HG03457 (cell line): ENCODE data around the gene DNAH9.

Source experiments
- ATAC-seq: cut with Tn5 transposase; IDR thresholded peaks from one replicate; pipeline ENCODE4 v1.9.1; 2021; ENCODE audit warnings: moderate number of reproducible peaks; ENCODE audit not compliant: unreplicated experiment

DNAH9 gene

DNA sequence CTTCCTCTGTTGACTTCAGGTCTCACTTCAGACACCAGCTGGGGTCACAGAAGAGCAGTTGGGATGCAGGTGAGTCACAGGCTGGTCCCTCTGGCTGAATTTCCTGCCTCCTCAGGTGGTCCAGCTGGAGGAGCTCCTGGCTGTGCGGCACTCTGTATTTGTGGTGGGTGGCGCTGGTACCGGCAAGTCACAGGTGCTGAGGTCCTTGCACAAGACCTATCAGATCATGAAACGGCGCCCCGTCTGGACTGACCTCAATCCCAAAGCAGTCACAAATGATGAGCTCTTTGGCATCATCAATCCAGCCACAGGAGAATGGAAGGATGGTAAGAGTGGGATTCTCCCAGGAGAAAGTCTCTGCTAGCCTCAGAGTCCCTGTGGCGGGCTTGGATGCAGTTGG lies 149.2 kb downstream of the DNAH9 start:
- no peak for ATAC-seq

DNA sequence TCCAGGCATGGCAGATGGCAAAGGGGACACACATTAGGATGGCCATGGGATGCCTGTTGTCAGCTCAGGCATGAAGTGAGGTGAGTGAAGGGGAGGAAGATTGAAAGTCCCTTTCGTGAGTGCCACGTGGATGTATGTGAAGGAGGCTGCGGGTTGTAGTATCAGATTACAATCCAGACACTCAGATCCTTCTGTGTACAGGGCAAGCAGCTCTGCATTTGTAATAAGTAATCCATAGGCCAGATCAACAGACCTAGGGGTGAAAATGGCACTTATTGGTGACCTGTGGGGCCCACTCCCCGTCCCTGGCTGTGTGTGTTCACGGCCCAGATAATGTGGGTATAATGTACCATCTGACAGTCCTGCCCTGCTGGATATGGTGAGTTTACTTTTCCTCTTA lies 159.5 kb downstream of the DNAH9 start:
- no peak for ATAC-seq

DNA sequence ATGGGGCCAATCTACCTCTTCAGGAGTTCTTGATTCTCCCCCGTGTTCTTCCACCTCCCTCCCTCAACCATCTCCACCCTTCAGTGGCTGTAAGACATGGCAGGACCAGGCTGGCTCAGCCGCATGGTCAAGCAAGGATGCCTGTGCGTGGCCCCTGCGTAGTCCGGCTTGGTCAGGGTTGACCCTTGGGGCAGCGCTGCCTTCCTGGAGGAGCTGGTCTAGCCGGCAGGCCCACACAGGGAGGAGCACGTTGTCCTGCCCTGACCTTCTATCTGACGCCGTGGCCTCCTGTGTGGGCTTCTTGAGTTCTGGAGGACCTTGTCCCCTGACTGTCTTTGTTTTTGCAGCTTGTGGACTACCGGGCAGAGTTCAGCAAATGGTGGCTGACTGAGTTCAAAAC lies 169.8 kb downstream of the DNAH9 start:
- ATAC-seq = no peak

DNA sequence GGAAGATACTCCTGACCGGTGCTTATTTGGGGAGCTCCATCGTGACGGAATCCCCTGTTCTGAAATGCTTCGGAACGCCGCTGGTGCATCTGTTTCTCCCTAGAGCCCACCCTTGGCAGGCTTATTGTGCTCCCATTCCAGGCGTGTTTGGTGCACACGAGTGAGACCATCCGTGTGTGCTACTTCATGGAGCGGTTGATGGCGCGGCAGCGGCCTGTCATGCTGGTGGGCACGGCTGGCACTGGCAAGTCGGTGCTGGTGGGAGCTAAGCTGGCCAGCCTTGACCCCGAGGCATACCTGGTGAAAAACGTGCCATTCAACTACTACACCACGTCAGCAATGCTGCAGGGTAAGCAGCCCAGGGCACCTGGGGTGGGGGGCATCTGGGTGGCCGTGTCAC lies 170.7 kb downstream of the DNAH9 start:
- no peak for ATAC-seq

DNA sequence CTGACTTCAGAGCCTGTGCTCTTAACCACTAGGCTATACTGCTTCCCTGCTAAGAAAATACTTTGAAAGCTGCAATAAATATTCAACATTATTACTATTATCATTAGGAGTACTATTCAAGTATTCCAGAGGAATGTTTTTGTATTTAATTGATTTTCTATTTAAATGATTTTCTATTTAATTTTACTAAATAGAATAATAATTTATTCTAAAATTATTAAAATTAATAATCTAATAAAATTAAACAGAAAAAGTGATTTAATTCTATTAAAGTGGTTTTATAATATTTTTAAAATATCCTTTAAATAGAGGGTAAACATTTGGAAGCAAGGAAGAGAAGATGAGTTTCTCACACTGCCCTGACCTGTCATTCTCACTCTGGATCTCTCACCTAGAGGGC lies 173.8 kb downstream of the DNAH9 start:
- ATAC-seq = no peak

DNA sequence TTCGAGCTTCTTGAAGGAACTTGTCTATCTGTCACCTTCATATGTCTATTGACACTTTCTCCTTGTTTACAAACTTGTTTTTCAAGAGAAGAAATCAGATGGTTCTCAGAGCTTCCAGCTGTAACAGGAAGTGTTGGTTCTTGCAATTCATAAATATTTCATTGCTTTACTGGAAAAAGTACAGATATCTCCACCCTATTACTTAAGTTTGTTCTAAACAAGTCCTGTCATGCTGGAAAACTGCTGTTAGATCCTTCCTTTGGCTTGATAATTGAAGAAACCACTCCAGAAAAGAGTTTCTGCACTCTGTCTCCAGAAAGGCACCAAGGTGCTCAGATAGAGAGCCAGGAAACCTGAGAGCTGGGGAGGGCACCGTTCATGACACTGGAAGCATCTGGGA lies 181.6 kb downstream of the DNAH9 start:
- ATAC-seq = no peak

DNA sequence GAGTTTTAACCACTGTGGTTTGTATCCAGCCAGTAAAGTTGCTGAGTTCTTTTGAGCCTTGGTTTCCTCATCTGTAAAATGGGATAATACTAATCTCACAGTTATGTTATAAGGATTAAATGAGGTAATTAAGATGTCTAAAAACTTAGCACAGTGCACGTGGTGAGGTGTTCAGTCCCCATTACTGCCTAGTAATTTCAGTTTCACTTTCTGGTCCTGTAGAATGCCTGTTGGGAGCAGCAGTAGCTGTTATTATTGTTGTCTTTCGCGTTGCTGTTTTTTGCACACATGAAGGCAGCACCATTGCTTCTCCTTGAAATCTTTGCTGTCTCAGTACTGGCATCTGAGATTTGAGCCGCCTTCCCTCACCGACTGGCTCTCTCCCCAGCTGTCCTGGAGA lies 182.4 kb downstream of the DNAH9 start:
- ATAC-seq = no peak

DNA sequence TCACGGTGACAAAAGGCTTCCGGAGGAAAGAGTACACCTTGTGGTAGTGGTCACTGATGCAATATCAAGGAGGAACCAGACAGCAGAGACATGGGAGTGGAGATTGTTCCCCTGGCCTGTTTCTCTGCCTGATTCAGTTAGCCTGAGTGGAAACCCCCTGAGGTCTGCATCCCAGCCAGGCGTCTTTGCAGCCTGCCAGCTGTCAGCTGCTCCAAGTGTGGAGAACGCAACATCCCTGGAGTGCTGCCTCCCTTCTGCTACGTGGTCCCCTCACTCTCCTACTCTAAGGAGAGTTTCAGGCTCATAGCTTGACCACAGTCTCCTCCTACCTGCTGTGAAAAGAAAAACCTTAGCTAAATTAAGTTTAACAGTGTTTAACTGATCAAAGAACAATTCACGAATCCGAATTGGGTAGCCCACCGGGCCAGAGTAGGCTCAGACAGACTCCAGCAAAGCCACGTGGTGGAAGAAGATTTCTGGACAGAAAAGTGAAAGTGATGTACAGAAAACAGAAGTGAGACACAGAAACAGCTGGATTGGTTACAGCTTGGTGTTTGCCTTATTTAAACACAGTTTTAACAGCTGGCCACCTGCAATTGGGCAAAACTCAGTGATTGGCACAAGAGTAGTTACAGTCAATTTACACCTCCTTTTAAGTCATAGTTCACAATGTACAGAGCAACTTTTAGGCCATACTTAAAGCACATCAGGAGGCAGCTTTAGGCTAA lies 188.6 kb downstream of the DNAH9 start:
- ATAC-seq = no peak

DNA sequence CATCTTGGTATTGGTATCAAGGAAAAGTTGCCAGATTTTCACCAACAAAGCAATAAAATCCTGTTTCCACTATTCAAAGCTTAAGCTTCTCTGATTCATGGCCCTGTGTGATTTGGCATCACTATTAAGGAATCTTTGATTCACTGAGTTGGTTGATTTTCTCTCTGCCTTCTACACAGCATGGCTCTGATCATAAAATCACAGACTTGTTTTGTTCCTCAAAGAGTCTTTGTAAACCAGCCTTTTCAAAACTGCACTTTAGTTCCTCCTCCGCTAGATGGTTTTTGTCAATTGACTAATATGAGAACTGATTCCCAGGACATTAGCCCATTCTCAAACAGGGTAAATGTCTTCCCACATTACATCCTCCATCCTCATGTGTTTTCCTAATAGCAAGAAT lies 197.6 kb downstream of the DNAH9 start:
- no peak for ATAC-seq

DNA sequence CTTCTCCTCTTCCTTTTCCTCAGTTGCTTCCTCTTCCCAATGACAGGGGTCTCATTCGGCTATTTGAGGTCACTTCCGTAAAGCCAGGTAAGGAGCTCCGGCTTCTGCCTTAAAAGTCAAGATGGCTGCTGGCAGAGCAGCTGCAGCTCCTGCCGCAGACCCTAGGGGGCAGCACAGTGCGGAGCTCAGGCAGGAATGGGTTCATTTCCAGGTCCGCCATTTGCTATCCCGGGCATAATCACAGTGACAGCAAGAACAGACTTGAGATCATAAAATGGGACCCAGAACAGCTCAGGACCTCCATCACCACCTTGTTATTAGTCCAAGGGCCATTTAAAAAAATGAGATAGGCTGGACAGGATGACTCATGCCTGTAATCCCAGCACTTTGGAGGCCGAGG lies 199.5 kb downstream of the DNAH9 start:
- ATAC-seq = no peak

DNA sequence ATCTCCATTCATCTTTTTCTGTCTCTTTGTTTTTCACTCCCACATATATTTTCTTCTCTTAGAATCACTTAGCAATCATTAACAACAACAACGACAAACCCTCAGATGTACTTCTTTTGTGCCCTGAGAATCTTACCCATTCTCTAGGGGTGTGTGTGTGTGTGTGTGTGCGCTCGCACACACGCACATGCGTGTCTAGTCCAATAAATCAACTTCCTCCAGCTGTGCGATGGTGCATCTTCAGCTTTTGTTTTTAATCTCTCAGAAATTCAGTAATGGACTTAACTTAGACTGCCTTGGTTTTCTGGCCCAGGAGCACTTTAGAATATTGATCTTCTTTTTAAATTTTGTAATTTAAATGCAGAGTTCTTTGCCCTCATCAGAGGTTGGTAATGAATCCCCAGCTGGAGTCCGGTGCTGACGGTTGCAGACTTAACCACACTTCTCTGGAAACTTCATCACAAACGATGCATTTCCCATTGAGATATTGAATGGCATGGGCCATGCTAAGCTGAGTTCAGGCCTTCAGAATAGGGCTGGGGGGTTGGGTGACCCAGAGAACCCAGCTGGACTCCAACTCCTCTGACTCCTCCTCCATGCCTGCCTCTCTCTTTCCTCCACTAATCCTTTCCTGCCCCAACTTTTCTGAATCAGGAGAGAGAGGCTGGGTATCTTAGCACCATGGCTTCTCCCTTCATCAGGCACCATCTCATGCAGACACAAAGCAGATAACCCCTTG lies 205.1 kb downstream of the DNAH9 start:
- ATAC-seq = no peak

DNA sequence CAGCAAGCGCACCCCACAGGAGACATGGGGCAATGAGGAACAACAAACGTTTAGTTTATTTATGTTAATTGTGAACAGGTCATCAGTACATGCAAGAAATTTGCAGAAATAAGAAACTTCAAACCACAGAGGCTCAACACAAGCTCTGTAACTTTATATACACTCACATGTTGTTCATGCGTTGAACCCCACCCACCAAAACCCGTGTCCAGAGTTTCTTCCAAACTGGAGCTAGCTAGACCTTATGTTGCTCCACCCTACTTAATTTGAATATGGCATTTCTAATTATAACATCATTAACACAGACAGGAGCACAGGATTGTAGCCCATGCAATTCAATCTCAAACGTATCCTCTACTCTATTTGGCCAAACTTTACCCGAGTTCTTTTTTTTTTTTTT lies 206.9 kb downstream of the DNAH9 start:
- ATAC-seq = no peak

DNA sequence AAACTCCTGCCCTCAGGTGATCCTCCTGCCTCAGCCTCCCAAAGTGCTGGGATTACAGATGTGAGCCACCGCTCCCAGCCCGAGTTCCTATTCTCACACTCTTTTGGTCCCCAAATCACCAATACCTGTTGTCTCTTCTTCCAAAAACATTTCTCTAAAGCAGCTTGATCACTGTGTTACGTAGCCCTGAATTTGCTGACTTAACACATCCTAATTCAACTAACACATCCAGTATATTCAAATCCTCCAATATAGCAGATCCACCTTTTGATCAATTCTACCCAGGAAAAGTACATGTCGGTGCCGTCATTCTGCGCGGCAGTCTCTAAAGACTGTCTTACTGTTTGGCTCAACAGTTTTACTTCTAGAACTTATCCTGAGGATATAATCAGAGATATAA lies 207.7 kb downstream of the DNAH9 start:
- ATAC-seq = no peak

DNA sequence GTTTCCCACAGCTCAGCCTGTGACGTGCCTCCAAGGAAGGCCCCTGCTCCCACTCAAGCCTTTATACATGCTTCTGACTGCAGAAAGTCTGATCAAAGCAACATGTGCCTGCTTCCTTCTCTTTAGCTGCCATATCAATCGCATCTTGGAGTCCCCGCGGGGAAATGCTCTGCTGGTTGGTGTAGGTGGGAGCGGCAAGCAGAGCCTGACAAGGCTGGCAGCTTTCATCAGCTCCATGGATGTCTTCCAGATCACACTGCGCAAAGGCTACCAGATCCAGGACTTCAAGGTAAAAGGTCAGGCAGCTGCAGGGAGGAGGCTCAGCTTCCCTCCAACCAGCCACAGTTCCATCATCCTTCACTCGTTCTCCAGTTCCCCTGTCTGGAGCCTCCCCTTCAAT lies 209.3 kb downstream of the DNAH9 start:
- ATAC-seq = no peak

DNA sequence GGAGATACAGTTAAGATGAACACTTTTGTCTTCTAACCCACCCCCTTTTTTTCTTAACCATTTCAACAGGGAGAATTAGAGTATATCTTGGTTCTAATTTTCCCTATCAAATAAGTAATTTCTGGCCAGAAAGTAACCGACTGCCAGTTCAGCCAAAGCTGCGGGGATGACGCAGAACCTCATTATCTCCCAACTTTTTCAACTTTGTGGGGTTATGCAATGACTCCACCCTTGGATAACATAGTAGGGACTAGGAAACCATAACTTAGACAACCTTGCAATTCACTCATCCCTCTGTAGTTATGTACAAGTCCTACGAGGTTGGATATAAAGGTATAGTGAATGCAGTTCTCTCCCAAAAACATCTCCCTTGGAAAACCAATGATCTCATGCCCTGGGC lies 215.0 kb downstream of the DNAH9 start:
- ATAC-seq = no peak

DNA sequence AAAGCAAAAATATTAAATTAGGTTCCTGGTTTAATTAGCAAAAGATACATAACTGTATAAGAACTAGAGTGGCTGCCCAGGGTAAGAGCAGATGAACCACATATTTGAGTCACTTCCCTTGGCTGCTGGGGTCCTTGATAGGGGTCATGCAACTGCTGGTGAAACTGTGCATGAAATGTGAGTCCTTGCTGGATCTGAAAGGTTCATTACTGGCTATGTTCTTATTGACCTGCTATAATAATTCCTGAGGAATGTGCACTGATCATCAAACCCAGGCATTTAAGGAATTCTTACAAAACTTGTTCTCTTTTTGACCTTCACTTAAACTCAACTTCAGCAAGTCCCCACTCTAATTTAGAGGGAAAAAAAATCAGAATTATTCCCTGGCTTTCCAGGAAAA lies 215.6 kb downstream of the DNAH9 start:
- ATAC-seq = no peak

DNA sequence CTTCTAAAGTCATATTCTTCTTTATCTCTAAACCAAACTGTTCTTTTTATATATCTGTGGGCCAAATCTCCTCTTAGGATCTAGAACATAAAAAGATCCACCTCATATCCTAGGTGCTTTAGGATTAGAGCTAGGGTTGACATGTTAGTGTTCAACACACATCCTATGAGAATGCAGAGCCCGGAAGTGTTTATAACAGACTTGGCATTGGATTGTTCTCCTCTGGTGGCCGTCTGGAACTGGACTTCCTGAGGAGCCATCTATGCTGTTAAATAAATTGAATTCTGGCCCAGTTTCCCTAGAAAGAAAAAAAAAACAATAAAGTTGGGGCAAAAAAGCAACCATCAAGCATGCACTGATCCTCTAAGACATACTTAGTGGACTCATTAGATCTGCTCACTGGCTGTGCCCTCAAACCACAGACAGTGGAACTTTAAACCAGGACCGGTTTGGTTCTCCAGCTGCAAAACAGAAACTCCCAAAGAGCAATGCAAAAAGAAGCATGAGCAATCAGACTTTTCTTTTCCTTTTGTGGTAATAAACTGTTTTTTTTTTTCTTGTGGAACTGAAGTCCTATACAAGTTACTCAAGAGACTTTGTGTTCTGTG lies 216.5 kb downstream of the DNAH9 start:
- no peak for ATAC-seq

DNA sequence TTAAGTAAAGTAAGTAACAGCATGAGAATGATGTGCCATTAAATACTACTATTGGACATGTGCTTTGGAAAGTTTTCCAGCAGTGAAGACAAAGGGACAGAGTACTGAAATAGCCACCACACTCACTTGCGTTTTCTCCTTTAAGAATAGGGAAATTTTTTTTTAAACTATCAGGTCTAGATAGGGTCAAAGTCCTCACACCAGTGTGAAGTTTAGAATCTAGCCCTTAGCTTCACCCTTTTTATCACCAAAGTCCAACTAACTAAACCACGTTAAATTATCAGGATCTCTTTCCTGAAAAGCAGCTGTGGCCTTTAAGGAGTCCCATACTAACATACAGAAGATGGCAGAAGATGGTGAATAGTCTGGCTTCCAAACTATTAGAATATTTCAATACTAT lies 218.1 kb downstream of the DNAH9 start:
- ATAC-seq = no peak

DNA sequence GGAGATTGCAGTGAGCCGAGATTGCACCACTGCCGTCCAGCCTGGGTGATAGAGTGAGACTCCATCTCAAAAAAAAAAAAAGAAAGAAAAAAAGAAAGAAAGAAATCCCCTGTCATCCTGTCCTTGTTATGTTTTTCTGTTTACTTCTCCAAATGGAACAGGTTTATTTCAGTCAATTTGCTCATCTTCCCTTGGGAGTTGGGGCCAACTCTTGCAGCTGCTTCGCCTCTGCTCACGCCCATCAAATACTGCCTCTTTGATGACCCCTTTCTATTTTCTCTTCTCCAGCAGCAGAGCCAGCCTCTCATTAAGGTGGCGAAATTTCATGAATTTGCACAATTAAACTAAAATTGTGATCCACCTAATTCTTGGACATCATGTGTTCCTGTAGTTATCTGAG lies 225.6 kb downstream of the DNAH9 start:
- no peak for ATAC-seq

DNA sequence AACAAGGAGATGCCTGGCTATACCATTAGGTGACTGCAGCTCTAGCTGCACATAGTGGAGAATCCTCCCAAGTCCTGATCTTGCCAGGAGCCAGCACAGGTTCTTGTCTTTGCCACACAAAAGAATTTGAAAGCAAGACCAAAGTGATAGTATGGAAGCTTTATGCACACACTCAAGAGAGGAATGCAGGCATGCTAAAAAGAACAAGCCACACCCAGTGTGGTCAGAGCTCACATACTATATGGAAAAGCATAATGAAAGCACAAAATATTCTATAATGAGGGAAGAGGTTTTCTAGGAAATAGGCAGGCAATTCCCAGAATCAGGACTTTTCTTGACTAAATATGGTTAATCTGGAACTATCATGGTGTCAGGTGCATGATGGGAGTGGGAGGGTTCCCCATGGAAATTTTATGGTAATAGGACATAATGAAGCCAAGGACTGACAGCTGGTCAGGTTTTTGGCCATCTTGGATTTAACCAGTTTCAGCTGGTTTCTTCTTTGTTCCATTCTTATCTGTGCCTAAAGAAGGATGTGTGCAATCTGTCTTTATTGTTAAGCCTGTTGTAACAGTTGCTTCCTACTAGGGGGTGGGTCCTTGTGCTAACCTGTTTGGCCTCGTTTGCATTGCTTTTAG lies 227.4 kb downstream of the DNAH9 start:
- ATAC-seq = no peak

DNA sequence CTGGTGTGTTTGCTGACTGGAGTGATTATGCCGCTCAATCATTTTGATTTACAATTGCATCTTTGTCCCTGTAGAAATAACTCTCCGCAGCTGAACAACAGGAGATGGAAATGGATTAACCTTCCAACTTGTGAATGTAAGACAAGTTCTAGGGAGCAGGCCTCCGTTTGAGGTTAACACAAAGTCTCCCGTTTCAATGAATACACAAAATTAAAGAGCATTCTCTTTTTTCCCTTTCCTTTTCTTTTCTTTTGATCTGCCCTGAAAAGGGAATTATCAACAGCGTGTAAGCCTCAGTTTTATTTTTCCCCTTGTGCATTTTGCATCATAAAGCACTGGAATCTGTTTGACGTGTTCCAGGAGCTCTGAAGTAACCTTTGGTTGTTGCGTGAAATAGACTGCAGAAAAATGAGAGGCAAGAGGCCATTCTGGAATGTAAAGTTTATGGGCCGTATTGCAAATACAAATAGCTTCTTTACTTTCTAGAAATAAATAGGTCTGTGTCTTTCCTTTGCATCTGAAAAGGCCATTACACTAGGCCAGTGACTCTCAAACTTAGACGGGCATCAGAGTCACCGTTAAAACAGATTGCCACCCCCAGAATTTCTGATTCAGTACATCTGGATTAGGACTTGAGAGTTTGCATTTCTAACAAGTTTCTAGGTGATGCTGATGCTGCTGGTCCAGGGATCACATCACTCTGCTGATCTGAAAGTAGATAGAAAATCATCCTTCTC lies 234.3 kb downstream of the DNAH9 start:
- ATAC-seq = no peak
